Keratinocyte (primary cell): ENCODE results near the gene DSCAML1.

Source experiments
- EZH2 ChIP-seq: IDR thresholded peaks from one replicate; pipeline ENCODE4 v1.6.1; 2012; ENCODE audit warnings: inconsistent platforms, mild to moderate bottlenecking, low read length, moderate library complexity
- TF ChIP-seq, protein P1 (sequence below), 3 experiments: IDR thresholded peaks in 1 of 3; conservative IDR thresholded peaks in 1 of 3; optimal IDR thresholded peaks in 1 of 3; 2 replicates in 2 of 3; 3 replicates in 1 of 3; pipeline versions ENCODE3 to v1.5.1; 2011; ENCODE audit warnings: low read length in 3 of 3, mild to moderate bottlenecking in 3 of 3, moderate library complexity in 2 of 3, control low read depth in 1 of 3, inconsistent platforms in 1 of 3; ENCODE audit not compliant: insufficient read depth in 2 of 3; ENCODE audit errors: extremely low read depth in 1 of 3

DNA sequence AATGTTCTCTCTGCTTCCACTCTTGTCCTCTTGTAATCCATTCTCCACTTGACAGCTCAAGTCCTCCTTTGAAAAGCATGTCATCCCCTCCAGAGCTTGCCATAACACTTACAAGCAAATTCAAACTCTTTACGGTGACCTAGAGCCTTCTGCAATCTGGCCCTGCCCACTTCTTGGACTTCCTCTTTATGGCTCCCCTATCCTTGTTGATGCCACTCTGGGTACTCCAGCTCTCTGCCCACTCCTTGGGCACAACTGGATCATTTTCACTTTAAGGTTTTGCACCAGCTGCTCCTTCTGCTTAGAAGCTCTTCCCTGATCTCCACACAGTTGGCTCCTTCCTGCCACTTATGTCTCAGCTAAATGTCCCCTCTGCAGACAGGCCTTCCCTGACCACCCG lies 217.9 kb downstream of the DSCAML1 start:
- TF ChIP-seq, protein P1, sequence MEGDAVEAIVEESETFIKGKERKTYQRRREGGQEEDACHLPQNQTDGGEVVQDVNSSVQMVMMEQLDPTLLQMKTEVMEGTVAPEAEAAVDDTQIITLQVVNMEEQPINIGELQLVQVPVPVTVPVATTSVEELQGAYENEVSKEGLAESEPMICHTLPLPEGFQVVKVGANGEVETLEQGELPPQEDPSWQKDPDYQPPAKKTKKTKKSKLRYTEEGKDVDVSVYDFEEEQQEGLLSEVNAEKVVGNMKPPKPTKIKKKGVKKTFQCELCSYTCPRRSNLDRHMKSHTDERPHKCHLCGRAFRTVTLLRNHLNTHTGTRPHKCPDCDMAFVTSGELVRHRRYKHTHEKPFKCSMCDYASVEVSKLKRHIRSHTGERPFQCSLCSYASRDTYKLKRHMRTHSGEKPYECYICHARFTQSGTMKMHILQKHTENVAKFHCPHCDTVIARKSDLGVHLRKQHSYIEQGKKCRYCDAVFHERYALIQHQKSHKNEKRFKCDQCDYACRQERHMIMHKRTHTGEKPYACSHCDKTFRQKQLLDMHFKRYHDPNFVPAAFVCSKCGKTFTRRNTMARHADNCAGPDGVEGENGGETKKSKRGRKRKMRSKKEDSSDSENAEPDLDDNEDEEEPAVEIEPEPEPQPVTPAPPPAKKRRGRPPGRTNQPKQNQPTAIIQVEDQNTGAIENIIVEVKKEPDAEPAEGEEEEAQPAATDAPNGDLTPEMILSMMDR (optimal IDR thresholded peaks at IDR 0.05 in 1 of 3, IDR thresholded peaks at IDR 0.05 in 1 of 3, conservative IDR thresholded peaks at IDR 0.05 in 1 of 3; ENCODE audit: extremely low read depth in 1 of 3, insufficient read depth in 2 of 3, low read length in 3 of 3) = no peak
- TF ChIP-seq EZH2 = no peak
